Measurements from ENCODE around the gene GPR155. TPM values are rescaled to one million over a fixed set of nuclear protein-coding genes. Genes with fewer than 3 reads are reported as not detected.
"Not testable (repeated sequence)": the region's sequence is repeated elsewhere in the genome, so short reads cannot be mapped to it uniquely, and the experiment has no call there.

GPR155 gene
- total RNA-seq, 1 donor from 2014 or later: 1.7 TPM

- DNase-seq (ENCODE audit: low read depth): no peak
- TF ChIP-seq, protein P1, sequence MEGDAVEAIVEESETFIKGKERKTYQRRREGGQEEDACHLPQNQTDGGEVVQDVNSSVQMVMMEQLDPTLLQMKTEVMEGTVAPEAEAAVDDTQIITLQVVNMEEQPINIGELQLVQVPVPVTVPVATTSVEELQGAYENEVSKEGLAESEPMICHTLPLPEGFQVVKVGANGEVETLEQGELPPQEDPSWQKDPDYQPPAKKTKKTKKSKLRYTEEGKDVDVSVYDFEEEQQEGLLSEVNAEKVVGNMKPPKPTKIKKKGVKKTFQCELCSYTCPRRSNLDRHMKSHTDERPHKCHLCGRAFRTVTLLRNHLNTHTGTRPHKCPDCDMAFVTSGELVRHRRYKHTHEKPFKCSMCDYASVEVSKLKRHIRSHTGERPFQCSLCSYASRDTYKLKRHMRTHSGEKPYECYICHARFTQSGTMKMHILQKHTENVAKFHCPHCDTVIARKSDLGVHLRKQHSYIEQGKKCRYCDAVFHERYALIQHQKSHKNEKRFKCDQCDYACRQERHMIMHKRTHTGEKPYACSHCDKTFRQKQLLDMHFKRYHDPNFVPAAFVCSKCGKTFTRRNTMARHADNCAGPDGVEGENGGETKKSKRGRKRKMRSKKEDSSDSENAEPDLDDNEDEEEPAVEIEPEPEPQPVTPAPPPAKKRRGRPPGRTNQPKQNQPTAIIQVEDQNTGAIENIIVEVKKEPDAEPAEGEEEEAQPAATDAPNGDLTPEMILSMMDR (conservative IDR thresholded peaks at IDR 0.05; ENCODE audit: low read depth, low read length): no peak
- no peak overlapping the region for H3K4me3 ChIP-seq (ENCODE audit: low read depth, low read length)
Observed at GRCh38 chr2:174392706-174393105, 94.1 kb downstream of the GPR155 start.

- DNase-seq (ENCODE audit: low read depth); H3K4me3 ChIP-seq (ENCODE audit: low read depth, low read length): not testable (repeated sequence)
Observed at GRCh38 chr2:174390303-174390702, 96.5 kb downstream of the GPR155 start.

DNA sequence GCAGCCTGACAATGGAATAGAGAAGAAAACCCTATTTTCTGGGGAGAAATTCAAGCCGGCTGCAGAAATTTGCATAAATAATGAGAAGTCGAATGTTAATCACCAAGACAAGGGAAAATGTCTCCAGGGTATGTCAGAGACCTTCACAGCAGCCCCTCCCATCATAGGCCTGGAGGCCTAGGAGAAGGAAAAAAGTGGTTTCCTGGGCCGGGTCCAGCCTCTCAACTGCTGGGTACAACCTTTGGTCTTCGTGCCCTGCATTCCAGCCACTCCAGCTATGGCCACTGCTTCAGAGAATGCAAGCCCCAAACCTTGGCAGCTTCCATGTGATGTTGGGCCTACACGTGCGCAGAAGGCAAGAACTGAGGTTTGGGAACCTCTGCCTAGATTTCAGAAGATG, 97.3 kb downstream of the GPR155 start:
- TF ChIP-seq, protein P1 (conservative IDR thresholded peaks at IDR 0.05; ENCODE audit: low read depth, low read length): no peak
- no peak overlapping the region for H3K4me3 ChIP-seq (ENCODE audit: low read depth, low read length)
- DNase-seq (ENCODE audit: low read depth): no peak

DNA sequence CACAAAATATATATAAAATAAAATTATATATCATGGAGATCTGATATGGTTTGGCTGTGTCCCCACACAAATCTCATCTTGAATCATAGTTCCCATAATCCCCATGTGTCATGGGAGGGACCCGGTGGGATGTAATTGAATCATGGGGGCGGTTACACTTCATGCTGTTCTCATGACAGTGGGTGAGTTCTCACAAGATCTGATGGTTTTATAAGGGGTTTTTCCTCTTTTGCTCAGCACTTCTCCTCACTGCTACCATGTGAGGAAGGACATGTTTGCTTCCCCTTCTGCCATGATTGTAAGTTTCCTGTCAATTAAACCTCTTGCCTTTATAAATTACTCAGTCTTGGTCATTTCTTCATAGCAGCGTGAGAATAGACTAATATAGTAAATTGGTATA, 98.1 kb downstream of the GPR155 start:
- not testable (repeated sequence) for H3K4me3 ChIP-seq (ENCODE audit: low read depth, low read length); DNase-seq (ENCODE audit: low read depth)

- DNase-seq (ENCODE audit: low read depth): no peak
- TF ChIP-seq, protein P1 (conservative IDR thresholded peaks at IDR 0.05; ENCODE audit: low read depth, low read length): no peak
- no peak overlapping the region for H3K4me3 ChIP-seq (ENCODE audit: low read depth, low read length)
Observed at GRCh38 chr2:174385201-174385600, 101.6 kb downstream of the GPR155 start.

- no peak overlapping the region for H3K4me3 ChIP-seq (ENCODE audit: low read depth, low read length)
- DNase-seq (ENCODE audit: low read depth): no peak
- TF ChIP-seq, protein P1 (conservative IDR thresholded peaks at IDR 0.05; ENCODE audit: low read depth, low read length): no peak
Observed at GRCh38 chr2:174383796-174384195, 103.0 kb downstream of the GPR155 start.

Other genes starting within 250 kb of the GPR155 start
- 104 and 171 TPM in 2 replicates for gene OLA1, start 238.5 kb downstream of the GPR155 start, total RNA-seq
- 0.06 TPM in 1 of 2 replicates, not detected in the other for gene SP9, start 152.1 kb downstream of the GPR155 start, total RNA-seq
- 5.3 and 7.6 TPM in 2 replicates for gene SCRN3, start 91.3 kb downstream of the GPR155 start, total RNA-seq
- 7.6 and 8.4 TPM in 2 replicates for gene WIPF1, start 110.8 kb upstream of the GPR155 start, total RNA-seq

Data from epithelial cell of proximal tubule (primary cell).